Mucosa of descending colon (tissue), 3 donors: ENCODE results near the gene APH1A. TPM values are rescaled to one million over a fixed set of nuclear protein-coding genes. Genes with fewer than 3 reads are reported as not detected.
"Not testable (repeated sequence)": the region's sequence is repeated elsewhere in the genome, so short reads cannot be mapped to it uniquely, and the experiment has no call there.

Experiments
- ATAC-seq: fragments of 200-7000 bp; cut with Tn5 transposase; one replicate; pipeline ENCODE4 v1.9.1; 2020; ENCODE audit warnings: mild to moderate bottlenecking, moderate library complexity
- DNase-seq, 3 donors: peaks; one replicate each; pipeline ENCODE4 v3.0.0-alpha.2; 2020
- H3K36me3 ChIP-seq: fragments of 200-600 bp; one replicate; pipeline ENCODE4 v1.8.0; 2021; ENCODE audit warnings: low read depth, mild to moderate bottlenecking
- H3K4me1 ChIP-seq: fragments of 200-600 bp; one replicate; pipeline ENCODE4 v1.8.0; 2021; ENCODE audit warnings: low read depth, mild to moderate bottlenecking
- H3K4me3 ChIP-seq: fragments of 200-600 bp; one replicate; pipeline ENCODE4 v1.8.0; 2021; ENCODE audit warnings: mild to moderate bottlenecking
- H3K9me3 ChIP-seq: fragments of 200-600 bp; one replicate; pipeline ENCODE4 v1.8.0; 2021; ENCODE audit warnings: mild to moderate bottlenecking
- CTCF ChIP-seq: fragments of 200-600 bp; IDR thresholded peaks from one replicate; pipeline ENCODE4 v1.8.0; 2022; ENCODE audit warnings: antibody characterized with exemption, mild to moderate bottlenecking
- intact Hi-C, 2 donors: fragments of 100-400 bp; cut with DNase I in 1 of 2; cut with micrococcal nuclease in 1 of 2; formaldehyde crosslinking; loops; one replicate each; pipeline versions ENCODE4 v1.11.0 to v1.11.1; 2022; cut with DNase I, micrococcal nuclease
- long read RNA-seq, 2 donors: library from polyadenylated mRNA; unstranded; transcript quantifications; one replicate each; pipeline ENCODE4 v2.0.0, GENCODE V29; 2019 to 2021
- total RNA-seq, 3 donors: library from RNA; stranded (reverse); fragmentation: NEBNext Ultra II Directional in 2 of 3; extraction: Animal tissue kit (Norgen Biotek cat#: 25700) in 2 of 3; gene quantifications; one replicate each; pipeline versions ENCODE4 v1.2.1 to v1.2.4, GENCODE V29; 2021 to 2023
- donor health status: DM: no; HTN: no; CAD: no; lungs with moderate emphysema.
- donor health status: DM: no; HTN: no; CAD: no.
- donor health status: DM: no; HTN: yes; CAD: no.

Gene APH1A
- 100 to 1,000 TPM; 128 to 212 (median 188) TPM for total RNA-seq
- long read RNA-seq, donor 1, transcript APH1A-203 (7 exons, 1,713 nt) = minor isoform, 18 of 49 reads
- long read RNA-seq, donor 1, transcript APH1A-202 (6 exons, 2,353 nt) = major isoform, 22 of 49 reads
- long read RNA-seq, donor 1, partial matches to known transcripts = 1 of 49 reads
- long read RNA-seq, donor 1, other reads (novel, unspliced or antisense) = 6 of 49 reads
- long read RNA-seq, donor 2, transcript APH1A-203 (7 exons, 1,713 nt) = major isoform, 8 of 19 reads
- long read RNA-seq, donor 2, transcript APH1A-202 (6 exons, 2,353 nt) = minor isoform, 6 of 19 reads
- long read RNA-seq, donor 2, partial matches to known transcripts = 3 of 19 reads
- long read RNA-seq, donor 2, other reads (novel, unspliced or antisense) = 1 of 19 reads

GRCh38 chr1:150268705-150269403 is at the start of gene APH1A:
APH1A (minus strand) TSS chr1:150269016; CDS start chr1:150268810, 206 bp downstream.
- H3K4me3 ChIP-seq = peak within 1 kb of the TSS; percentile 83
- no peaks in the 10 kb centered on the region for H3K36me3 ChIP-seq
- intact Hi-C loops = no loop called here
- H3K4me1 ChIP-seq = peaks cover 7% of the 10 kb centered on the region
- peak; percentile 96 to 98 (median 96) for DNase-seq
- ATAC-seq = peak; percentile 98
- H3K9me3 ChIP-seq = no peaks in the 10 kb centered on the region
- TF ChIP-seq CTCF = no peak

GRCh38 chr1:150314691-150315090 is 45.9 kb upstream of the APH1A start:
- H3K4me1 ChIP-seq, H3K4me3 ChIP-seq, H3K36me3 ChIP-seq, ATAC-seq, DNase-seq, intact Hi-C loops, H3K9me3 ChIP-seq: not testable (repeated sequence)

GRCh38 chr1:150311762-150312161 is 42.9 kb upstream of the APH1A start:
- no peak for TF ChIP-seq CTCF
- intact Hi-C loops = no loop called here

GRCh38 chr1:150309758-150310508 is 41.1 kb upstream of the APH1A start:
- Histone ChIP-seq H3K4me1 (no peaks in the 10 kb centered on the region), H3K36me3 (no peaks in the 10 kb centered on the region), H3K9me3 (no peaks in the 10 kb centered on the region), H3K4me3 (no peak overlapping the region)
- no peak for ATAC-seq
- intact Hi-C loops = no loop called here
- TF ChIP-seq CTCF = no peak
- no peak for DNase-seq

More at GRCh38 chr1:150311762-150312161, 42.9 kb upstream of the APH1A start:
- DNase-seq = no peak
- Histone ChIP-seq H3K4me1 (no peaks in the 10 kb centered on the region), H3K4me3 (no peak overlapping the region), H3K9me3 (no peaks in the 10 kb centered on the region), H3K36me3 (no peaks in the 10 kb centered on the region)
- no peak for ATAC-seq

- intact Hi-C loops, H3K4me3 ChIP-seq, ATAC-seq, H3K9me3 ChIP-seq, H3K4me1 ChIP-seq, H3K36me3 ChIP-seq, DNase-seq: not testable (repeated sequence)
These were observed 39.8 kb upstream of the APH1A start for GRCh38 chr1:150308585-150308984.

GRCh38 chr1:150302902-150303301 is 34.1 kb upstream of the APH1A start:
- intact Hi-C loops = no loop called here
- TF ChIP-seq CTCF = no peak
- Histone ChIP-seq H3K4me1 (peaks cover 2% of the 10 kb centered on the region), H3K36me3 (no peaks in the 10 kb centered on the region), H3K9me3 (no peaks in the 10 kb centered on the region), H3K4me3 (no peak overlapping the region)
- ATAC-seq = no peak
- DNase-seq = no peak
